ENCODE data around the gene PGLYRP1.

The PGLYRP1 gene

DNA sequence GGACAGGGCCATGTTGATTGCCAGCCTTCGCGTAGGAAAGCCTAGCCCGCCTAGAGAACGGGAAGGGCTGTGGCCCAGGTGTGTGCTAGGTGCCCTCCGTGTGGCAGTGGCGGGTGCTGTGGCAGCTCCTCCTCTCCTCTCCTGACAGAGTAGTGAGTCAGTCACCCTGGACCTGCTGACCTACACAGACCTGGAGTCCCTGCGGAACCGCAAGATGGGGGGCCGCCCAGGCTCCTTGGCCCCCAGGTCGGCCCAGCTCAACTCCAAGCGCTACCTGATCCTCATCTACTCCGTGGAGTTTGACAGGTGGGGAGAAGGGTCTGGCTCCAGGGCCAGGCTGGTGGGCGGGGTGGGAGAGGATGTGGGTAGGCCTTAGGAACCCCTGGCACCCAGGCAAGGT lies 16.4 kb downstream of the PGLYRP1 start:
- TF ChIP-seq, protein P1, sequence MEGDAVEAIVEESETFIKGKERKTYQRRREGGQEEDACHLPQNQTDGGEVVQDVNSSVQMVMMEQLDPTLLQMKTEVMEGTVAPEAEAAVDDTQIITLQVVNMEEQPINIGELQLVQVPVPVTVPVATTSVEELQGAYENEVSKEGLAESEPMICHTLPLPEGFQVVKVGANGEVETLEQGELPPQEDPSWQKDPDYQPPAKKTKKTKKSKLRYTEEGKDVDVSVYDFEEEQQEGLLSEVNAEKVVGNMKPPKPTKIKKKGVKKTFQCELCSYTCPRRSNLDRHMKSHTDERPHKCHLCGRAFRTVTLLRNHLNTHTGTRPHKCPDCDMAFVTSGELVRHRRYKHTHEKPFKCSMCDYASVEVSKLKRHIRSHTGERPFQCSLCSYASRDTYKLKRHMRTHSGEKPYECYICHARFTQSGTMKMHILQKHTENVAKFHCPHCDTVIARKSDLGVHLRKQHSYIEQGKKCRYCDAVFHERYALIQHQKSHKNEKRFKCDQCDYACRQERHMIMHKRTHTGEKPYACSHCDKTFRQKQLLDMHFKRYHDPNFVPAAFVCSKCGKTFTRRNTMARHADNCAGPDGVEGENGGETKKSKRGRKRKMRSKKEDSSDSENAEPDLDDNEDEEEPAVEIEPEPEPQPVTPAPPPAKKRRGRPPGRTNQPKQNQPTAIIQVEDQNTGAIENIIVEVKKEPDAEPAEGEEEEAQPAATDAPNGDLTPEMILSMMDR (IDR thresholded peaks at IDR 0.05; ENCODE audit: low read depth, low read length, missing control alignments): no peak
- H3K4me3 ChIP-seq (replicated peaks; ENCODE audit: low read depth, low read length): no peak overlapping the region
- no peak for DNase-seq (ENCODE audit: extremely low read depth, low read depth)

GRCh38 chr19:46002678-46003275 lies 20.1 kb downstream of the PGLYRP1 start:
- H3K4me3 ChIP-seq (replicated peaks; ENCODE audit: low read depth, low read length): no peak overlapping the region
- TF ChIP-seq, protein P1 (IDR thresholded peaks at IDR 0.05; ENCODE audit: low read depth, low read length, missing control alignments): no peak
- DNase-seq (ENCODE audit: extremely low read depth, low read depth): no peak

DNA sequence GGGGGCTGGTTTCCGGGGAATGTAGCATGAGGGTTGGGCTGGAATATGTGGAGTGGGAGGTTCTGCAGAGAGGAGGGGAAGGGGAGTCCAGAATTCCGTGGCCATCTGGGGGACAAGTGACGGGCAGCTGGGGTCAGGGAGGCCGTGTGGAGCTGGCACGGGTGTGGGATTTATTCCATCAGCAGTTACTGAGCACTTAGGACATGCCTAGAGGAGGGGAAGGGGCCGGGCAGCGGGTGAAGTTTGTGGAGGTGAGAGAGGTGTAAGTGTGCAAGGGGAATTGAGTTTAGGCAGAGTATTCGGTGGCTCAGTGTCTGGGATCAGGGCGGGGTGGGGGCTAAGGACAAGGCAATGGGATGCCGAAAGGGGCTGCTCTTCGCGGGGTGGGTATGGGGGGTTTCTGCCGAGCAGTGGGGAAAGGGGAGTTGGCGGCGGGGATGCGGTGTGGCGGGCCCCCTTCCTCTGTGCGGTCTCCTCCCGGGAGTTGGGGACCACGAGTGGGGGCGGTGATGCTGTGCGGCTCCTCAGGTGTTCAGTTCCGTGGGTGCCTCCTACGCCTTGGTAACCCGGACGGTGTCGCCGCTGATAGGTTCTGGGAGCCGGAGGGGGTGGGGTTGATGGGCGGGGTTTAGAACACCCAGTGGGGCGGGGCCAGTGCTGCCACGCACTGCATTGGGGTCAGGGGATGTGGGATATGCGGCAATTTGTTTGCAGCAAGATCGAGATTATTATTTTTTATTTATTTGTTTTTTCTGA lies 22.2 kb downstream of the PGLYRP1 start:
- DNase-seq (ENCODE audit: extremely low read depth, low read depth): no peak
- TF ChIP-seq, protein P1 (IDR thresholded peaks at IDR 0.05; ENCODE audit: low read depth, low read length, missing control alignments): no peak
- H3K4me3 ChIP-seq (replicated peaks; ENCODE audit: low read depth, low read length): no peak overlapping the region

- DNase-seq (ENCODE audit: extremely low read depth, low read depth): no peak
- H3K4me3 ChIP-seq (replicated peaks; ENCODE audit: low read depth, low read length): no peak overlapping the region
These were observed 23.2 kb downstream of the PGLYRP1 start for GRCh38 chr19:45999653-46000121.

DNA sequence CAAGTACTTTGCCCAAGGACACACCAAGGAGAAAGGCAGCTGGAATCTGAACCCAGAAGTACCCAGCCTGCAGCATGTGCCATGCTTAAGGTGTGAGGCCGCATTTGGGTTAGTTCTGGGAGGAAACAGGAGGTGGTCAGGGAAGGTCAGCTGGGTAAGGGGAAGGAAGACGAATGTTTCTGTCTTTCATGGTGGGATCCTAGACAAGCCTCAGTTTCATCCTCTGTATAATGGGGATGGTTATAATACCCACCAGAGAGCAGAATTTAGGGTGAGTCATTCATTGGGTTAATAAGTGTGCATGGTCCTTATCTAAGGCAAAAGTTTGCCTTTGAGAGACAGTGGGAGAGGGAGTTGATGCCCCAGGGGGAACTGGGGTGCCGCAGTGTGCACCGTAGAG lies 24.0 kb downstream of the PGLYRP1 start:
- H3K4me3 ChIP-seq (replicated peaks; ENCODE audit: low read depth, low read length): no peak overlapping the region
- TF ChIP-seq, protein P1 (IDR thresholded peaks at IDR 0.05; ENCODE audit: low read depth, low read length, missing control alignments): no peak
- DNase-seq (ENCODE audit: extremely low read depth, low read depth): no peak

More at GRCh38 chr19:45999653-46000121, 23.2 kb downstream of the PGLYRP1 start:
- TF ChIP-seq, protein P1 (IDR thresholded peaks at IDR 0.05; ENCODE audit: low read depth, low read length, missing control alignments): no peak

- TF ChIP-seq, protein P1 (IDR thresholded peaks at IDR 0.05; ENCODE audit: low read depth, low read length, missing control alignments): no peak
- DNase-seq (ENCODE audit: extremely low read depth, low read depth): no peak
These were observed 25.9 kb downstream of the PGLYRP1 start for GRCh38 chr19:45996933-45997332.

More at GRCh38 chr19:45996933-45997332, 25.9 kb downstream of the PGLYRP1 start:
- H3K4me3 ChIP-seq (replicated peaks; ENCODE audit: low read depth, low read length): no peak overlapping the region

Data from HFF-Myc (cell line).